AG10803 (cell line): ENCODE measurements around the gene TMEM232.

Source experiments
- DNase-seq: peaks from one replicate; pipeline ENCODE4 v3.0.0; 2010; ENCODE audit warnings: low read depth
- H3K4me3 ChIP-seq: 2 replicates; pipeline ENCODE4 v1.5.1; 2011; ENCODE audit warnings: mild to moderate bottlenecking, low read length, control low read depth
- CTCF ChIP-seq: conservative IDR thresholded peaks from 2 replicates; pipeline ENCODE4 v1.5.1; 2011; ENCODE audit warnings: mild to moderate bottlenecking, low read length, control low read depth, inconsistent platforms

TMEM232 gene

GRCh38 chr5:110397281-110397680 lies 329.2 kb downstream of the TMEM232 start:
- DNase-seq: no peak
- no peak for TF ChIP-seq CTCF
- no peak overlapping the region for H3K4me3 ChIP-seq

GRCh38 chr5:110386782-110387181 lies 339.7 kb downstream of the TMEM232 start:
- TF ChIP-seq CTCF: no peak
- DNase-seq: peak; percentile 85
- H3K4me3 ChIP-seq: no peak overlapping the region

- no peak overlapping the region for H3K4me3 ChIP-seq
- TF ChIP-seq CTCF: no peak
- DNase-seq: peak; percentile 38
These were observed 343.2 kb downstream of the TMEM232 start for GRCh38 chr5:110383231-110383630.

GRCh38 chr5:110377943-110378342 lies 348.5 kb downstream of the TMEM232 start:
- peak; percentile 90 for DNase-seq
- no peak overlapping the region for H3K4me3 ChIP-seq
- no peak for TF ChIP-seq CTCF

- TF ChIP-seq CTCF: no peak
- no peak overlapping the region for H3K4me3 ChIP-seq
- peak; percentile 76 for DNase-seq
These were observed 349.1 kb downstream of the TMEM232 start for GRCh38 chr5:110377361-110377760.

- no peak overlapping the region for H3K4me3 ChIP-seq
- TF ChIP-seq CTCF: no peak
- DNase-seq: peak; percentile 96
These were observed 350.1 kb downstream of the TMEM232 start for GRCh38 chr5:110376281-110376951.

GRCh38 chr5:110371725-110372041 lies 354.8 kb downstream of the TMEM232 start:
- no peak overlapping the region for H3K4me3 ChIP-seq
- no peak for TF ChIP-seq CTCF
- DNase-seq: no peak
